GM23338 (cell line): ENCODE data around the gene EMD. TPM values are rescaled to one million over a fixed set of nuclear protein-coding genes. Genes with fewer than 3 reads are reported as not detected.

ENCODE experiments used
- ATAC-seq: fragments of 200-7000 bp; cut with Tn5 transposase; 3 replicates; pipeline ENCODE4 v1.9.1; 2020
- DNase-seq: peaks from one replicate; pipeline ENCODE4 v3.0.0-alpha.2; 2015; ENCODE audit warnings: low spot score
- H2AFZ ChIP-seq: fragments of 200-600 bp; sonication (generic); 2 replicates; pipeline ENCODE4 v1.8.0; 2016; ENCODE audit warnings: antibody characterized with exemption, mild to moderate bottlenecking, moderate library complexity
- H3F3A ChIP-seq: fragments of 200-600 bp; sonication (generic); replicated peaks from 2 replicates; pipeline ENCODE4 v1.8.0; 2017; ENCODE audit warnings: antibody characterized with exemption, mixed run types, low read depth
- H3K27ac ChIP-seq: fragments of 200-600 bp; sonication (generic); 2 replicates; pipeline ENCODE4 v1.6.1; 2016; ENCODE audit warnings: low read depth
- H3K27me3 ChIP-seq: fragments of 200-600 bp; sonication (generic); 2 replicates; pipeline ENCODE4 v1.8.0; 2016; ENCODE audit warnings: mild to moderate bottlenecking, mixed run types, moderate library complexity; ENCODE audit not compliant: insufficient read depth
- H3K36me3 ChIP-seq: fragments of 200-600 bp; sonication (generic); 2 replicates; pipeline ENCODE4 v1.8.0; 2016; ENCODE audit warnings: mild to moderate bottlenecking; ENCODE audit not compliant: insufficient read depth
- H3K4me1 ChIP-seq: fragments of 200-600 bp; sonication (generic); 2 replicates; pipeline ENCODE4 v1.8.0; 2016; ENCODE audit warnings: mild to moderate bottlenecking, moderate library complexity; ENCODE audit not compliant: insufficient read depth
- H3K4me2 ChIP-seq: fragments of 200-600 bp; sonication (generic); 2 replicates; pipeline ENCODE4 v1.7.1; 2017; ENCODE audit warnings: mixed run types
- H3K4me3 ChIP-seq: fragments of 200-600 bp; sonication (generic); 2 replicates; pipeline ENCODE4 v1.6.1; 2016; ENCODE audit warnings: mixed run types
- H3K79me2 ChIP-seq: fragments of 200-600 bp; sonication (generic); replicated peaks from 2 replicates; pipeline ENCODE4 v1.8.0; 2017; ENCODE audit warnings: mild to moderate bottlenecking; ENCODE audit not compliant: insufficient read depth
- H3K9me2 ChIP-seq: fragments of 200-600 bp; sonication (generic); 2 replicates; pipeline ENCODE4 v1.8.0; 2017; ENCODE audit not compliant: insufficient read depth
- H4K20me1 ChIP-seq: fragments of 200-600 bp; sonication (generic); replicated peaks from 2 replicates; pipeline ENCODE4 v1.8.0; 2017; ENCODE audit warnings: mild to moderate bottlenecking; ENCODE audit not compliant: insufficient read depth
- H3K27ac Mint-ChIP-seq: 2 replicates; pipeline ENCODE4 v1.8.0; 2020; ENCODE audit warnings: inconsistent platforms, mild to moderate bottlenecking, moderate library complexity, mixed read lengths
- H3K27me3 Mint-ChIP-seq: 3 replicates; pipeline ENCODE4 v1.8.0; 2022; ENCODE audit warnings: low read depth, mild to moderate bottlenecking, moderate library complexity, mixed read lengths, inconsistent platforms; ENCODE audit not compliant: insufficient read depth, poor library complexity
- H3K36me3 Mint-ChIP-seq: 3 replicates; pipeline ENCODE4 v1.8.0; 2021; ENCODE audit warnings: low read depth, mild to moderate bottlenecking, inconsistent platforms, moderate library complexity, mixed read lengths
- H3K4me1 Mint-ChIP-seq: 3 replicates; pipeline ENCODE4 v1.8.0; 2020; ENCODE audit warnings: mild to moderate bottlenecking, inconsistent platforms, mixed read lengths
- H3K4me3 Mint-ChIP-seq: 3 replicates; pipeline ENCODE4 v1.8.0; 2021; ENCODE audit warnings: moderate library complexity, mild to moderate bottlenecking, inconsistent platforms, mixed read lengths
- H3K9me3 Mint-ChIP-seq: 3 replicates; pipeline ENCODE4 v1.8.0; 2020; ENCODE audit warnings: moderate library complexity, mild to moderate bottlenecking, inconsistent platforms, mixed read lengths
- CREB1 ChIP-seq: fragments of 250-450 bp; sonication (Bioruptor Pico); IDR thresholded peaks from 2 replicates; pipeline ENCODE4 v1.5.0; 2020; ENCODE audit warnings: low read depth, mild to moderate bottlenecking, moderate library complexity
- CTCF ChIP-seq, 2 experiments: fragments of 200-600 bp in 1 of 2; sonication (generic) in 1 of 2; conservative IDR thresholded peaks; 2 replicates each; pipeline versions ENCODE4 v1.5.1 to v1.6.1; 2016 to 2017; ENCODE audit warnings: antibody characterized with exemption in 2 of 2, low read depth in 2 of 2, mild to moderate bottlenecking in 2 of 2, moderate library complexity in 1 of 2
- ETS1 ChIP-seq: IDR thresholded peaks from 2 replicates; pipeline ENCODE4 v1.6.1; 2016; ENCODE audit warnings: antibody characterized with exemption
- EZH2 ChIP-seq: fragments of 200-600 bp; sonication (generic); IDR thresholded peaks from one replicate; pipeline ENCODE4 v1.8.0; 2017; ENCODE audit warnings: antibody characterized with exemption, mild to moderate bottlenecking, low read depth; ENCODE audit not compliant: unreplicated experiment
- EZH2phosphoT487 ChIP-seq: fragments of 200-600 bp; sonication (generic); IDR thresholded peaks from one replicate; pipeline ENCODE4 v1.8.1; 2018; ENCODE audit warnings: antibody characterized with exemption; ENCODE audit not compliant: unreplicated experiment
- JUNB ChIP-seq: IDR thresholded peaks from one replicate; pipeline ENCODE4 v1.6.1; 2016; ENCODE audit warnings: antibody characterized with exemption; ENCODE audit not compliant: unreplicated experiment
- NANOG ChIP-seq: IDR thresholded peaks from 2 replicates; pipeline ENCODE4 v1.6.1; 2016; ENCODE audit warnings: antibody characterized with exemption, borderline replicate concordance
- POLR2AphosphoS5 ChIP-seq: IDR thresholded peaks from 2 replicates; pipeline ENCODE4 v1.6.1; 2016; ENCODE audit warnings: antibody characterized with exemption, low read depth
- REST ChIP-seq: IDR thresholded peaks from one replicate; pipeline ENCODE4 v1.6.1; 2018; ENCODE audit warnings: antibody characterized with exemption; ENCODE audit not compliant: unreplicated experiment
- STAT1 ChIP-seq: IDR thresholded peaks from one replicate; pipeline ENCODE4 v1.6.1; 2016; ENCODE audit warnings: antibody characterized with exemption; ENCODE audit not compliant: unreplicated experiment
- ZNF114 ChIP-seq: fragments of 250-450 bp; sonication (Bioruptor Pico); IDR thresholded peaks from 2 replicates; pipeline ENCODE4 v1.5.0; 2020; ENCODE audit warnings: mild to moderate bottlenecking, moderate library complexity
- ZNF331 ChIP-seq: fragments of 250-450 bp; sonication (Bioruptor Pico); IDR thresholded peaks from 2 replicates; pipeline ENCODE4 v1.5.0; 2020; ENCODE audit warnings: low read depth, mild to moderate bottlenecking, moderate library complexity
- polyA plus RNA-seq: library from polyadenylated mRNA; unstranded; fragments of >200 nt; fragmentation: Nextera tagmentation; extraction: Ambion mirVana; gene quantifications from 2 replicates; pipeline ENCODE4 v1.2.1, GENCODE V29; 2016
- total RNA-seq: library from RNA; depleted of rRNA; stranded (reverse); fragments of >200 nt; shearing (Covaris generic); gene quantifications from 2 replicates; pipeline ENCODE4 v1.2.3, GENCODE V29; 2014

Gene EMD
- total and polyA plus RNA-seq, 2 experiments from 2014 or later, result 74.2 to 78.6 TPM

GRCh38 chrX:154352012-154352401, 27.1 kb upstream of the EMD start:
- no peaks in the 10 kb centered on the region for H4K20me1 ChIP-seq
- H3K4me3 ChIP-seq, result no peak overlapping the region
- Mint-ChIP-seq H3K27me3 (peaks cover 8% of the 10 kb centered on the region), H3K4me1 (peaks cover 5% of the 10 kb centered on the region; the same call in 2 of the 3 replicates), H3K4me3 (no peak overlapping the region), H3K9me3 (no peaks in the 10 kb centered on the region; the same call in 2 of the 3 replicates), H3K36me3 (peaks cover 67% of the 10 kb centered on the region), H3K27ac (no peak overlapping the region)
- peaks cover 10% of the 10 kb centered on the region for H3F3A ChIP-seq
- ATAC-seq (no peak), DNase-seq (no peak)
- H3K79me2 ChIP-seq, result no peaks in the 10 kb centered on the region
- H3K4me1 ChIP-seq, result no peaks in the 10 kb centered on the region
- H2AFZ ChIP-seq, result no peak overlapping the region
- no peak overlapping the region for H3K27ac ChIP-seq
- H3K9me2 ChIP-seq, result no peaks in the 10 kb centered on the region
- H3K4me2 ChIP-seq, result no peak overlapping the region
- no peaks in the 10 kb centered on the region for H3K27me3 ChIP-seq
- H3K36me3 ChIP-seq, result peaks cover 14% of the 10 kb centered on the region
- TF ChIP-seq STAT1 (no peak), ZNF114 (no peak), ZNF331 (CRISPR knock-in tag) (no peak), ETS1 (no peak), REST (no peak), EZH2phosphoT487 (no peak), CREB1 (no peak), CTCF (conservative IDR thresholded peaks at IDR 0.05; ENCODE audit: low read depth in 2 of 2) (no peak), POLR2AphosphoS5 (no peak)

- no peaks in the 10 kb centered on the region for H3K27me3 ChIP-seq
- H3K4me1 ChIP-seq, result no peaks in the 10 kb centered on the region
- TF ChIP-seq ZNF331 (CRISPR knock-in tag) (no peak), EZH2 (no peak), STAT1 (no peak), NANOG (no peak), CREB1 (no peak), POLR2AphosphoS5 (no peak), EZH2phosphoT487 (no peak), ZNF114 (no peak), JUNB (no peak)
- H3K9me2 ChIP-seq, result no peaks in the 10 kb centered on the region
- H3K36me3 ChIP-seq, result peaks cover 14% of the 10 kb centered on the region
- H3K36me3 Mint-ChIP-seq, result peaks cover 70% of the 10 kb centered on the region
- no peaks in the 10 kb centered on the region for H3K4me1 Mint-ChIP-seq
- ATAC-seq, result no peak
- H2AFZ ChIP-seq, result no peak overlapping the region
- H3F3A ChIP-seq, result peaks cover 10% of the 10 kb centered on the region
- no peak overlapping the region for H3K4me3 Mint-ChIP-seq
- no peaks in the 10 kb centered on the region; the same call in 2 of the 3 replicates for H3K9me3 Mint-ChIP-seq
- no peaks in the 10 kb centered on the region for H3K79me2 ChIP-seq
- no peak overlapping the region for H3K27ac Mint-ChIP-seq
- no peak overlapping the region for H3K4me2 ChIP-seq
- H4K20me1 ChIP-seq, result no peaks in the 10 kb centered on the region
- no peak for DNase-seq
- no peak overlapping the region for H3K4me3 ChIP-seq
- H3K27ac ChIP-seq, result no peak overlapping the region
- peaks cover 4% of the 10 kb centered on the region for H3K27me3 Mint-ChIP-seq
These were observed 26.6 kb upstream of the EMD start for GRCh38 chrX:154352466-154352865.
